Hepatocyte (in vitro differentiated cells): ENCODE results near the gene DNAI7.

Experiments
- CTCF ChIP-seq: fragments of 200-600 bp; sonication (generic); IDR thresholded peaks from 2 replicates; pipeline ENCODE4 v1.5.1; 2016; ENCODE audit warnings: antibody characterized with exemption, mild to moderate bottlenecking; ENCODE audit not compliant: poor library complexity
- EZH2 ChIP-seq: fragments of 200-600 bp; sonication (generic); IDR thresholded peaks from 2 replicates; pipeline ENCODE4 v1.6.1; 2016; ENCODE audit warnings: antibody characterized with exemption, mild to moderate bottlenecking, borderline replicate concordance
- EZH2phosphoT487 ChIP-seq: fragments of 200-600 bp; sonication (generic); IDR thresholded peaks from one replicate; pipeline ENCODE4 v1.6.1; 2018; ENCODE audit warnings: antibody characterized with exemption, mild to moderate bottlenecking, low read depth, moderate library complexity; ENCODE audit not compliant: unreplicated experiment, severe bottlenecking

DNA sequence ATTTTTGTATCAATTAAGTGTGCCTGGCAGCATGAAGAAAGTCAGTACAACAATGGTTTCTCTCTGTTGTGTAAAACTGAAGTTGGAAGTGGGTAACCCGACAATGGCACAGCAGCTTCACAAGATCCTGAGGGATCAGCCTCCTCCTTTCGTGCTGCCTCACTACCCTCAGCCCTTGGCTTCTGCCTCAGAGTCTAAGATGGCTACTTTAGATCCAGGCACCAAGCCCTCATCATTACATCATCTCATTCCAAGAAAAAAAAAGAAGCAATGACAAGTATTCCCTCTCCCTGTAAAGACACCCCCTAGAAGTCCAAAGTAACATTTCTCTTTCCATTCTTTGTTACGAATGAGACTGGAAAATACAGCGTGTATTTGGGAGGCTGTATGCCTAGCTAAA lies 92.6 kb downstream of the DNAI7 start:
- no peak for TF ChIP-seq CTCF
- TF ChIP-seq EZH2phosphoT487: no peak
- no peak for TF ChIP-seq EZH2
